ENCODE results near the gene SEC24B. TPM values are rescaled to one million over a fixed set of nuclear protein-coding genes. Genes with fewer than 3 reads are reported as not detected.

Gene SEC24B
- total RNA-seq, 1 experiment from 2014 or later = 29.0 TPM

- Mint-ChIP-seq H3K27ac (ENCODE audit: unreplicated experiment) (no peak overlapping the region), H3K36me3 (ENCODE audit: insufficient read depth, unreplicated experiment) (no peaks in the 10 kb centered on the region), H3K27me3 (ENCODE audit: insufficient read depth, unreplicated experiment) (no peaks in the 10 kb centered on the region), H3K9me3 (ENCODE audit: unreplicated experiment) (no peaks in the 10 kb centered on the region), H3K4me1 (ENCODE audit: low read depth, unreplicated experiment) (peaks cover 26% of the 10 kb centered on the region), H3K4me3 (ENCODE audit: unreplicated experiment) (peak overlapping the region; percentile 9)
- H3K4me1 ChIP-seq = peaks cover 30% of the 10 kb centered on the region
- ChIA-PET CTCF (no interaction called here), POLR2A (no interaction called here)
- BruUV-seq (replicated peaks) = no TSS peak
- H3K4me3 ChIP-seq (ENCODE audit: low read depth, low read length) = no peak overlapping the region
- DNase-seq = no peak
- H3K27me3 ChIP-seq (replicated peaks; ENCODE audit: control insufficient read depth, insufficient read depth, low read length) = no peaks in the 10 kb centered on the region
- H3K9me3 ChIP-seq = no peaks in the 10 kb centered on the region
- intact Hi-C loops (cut with micrococcal nuclease; ENCODE audit: unreplicated experiment) = no loop called here
- H3K36me3 ChIP-seq (ENCODE audit: control insufficient read depth, insufficient read depth, low read length) = no peaks in the 10 kb centered on the region
- TF ChIP-seq, protein P1, sequence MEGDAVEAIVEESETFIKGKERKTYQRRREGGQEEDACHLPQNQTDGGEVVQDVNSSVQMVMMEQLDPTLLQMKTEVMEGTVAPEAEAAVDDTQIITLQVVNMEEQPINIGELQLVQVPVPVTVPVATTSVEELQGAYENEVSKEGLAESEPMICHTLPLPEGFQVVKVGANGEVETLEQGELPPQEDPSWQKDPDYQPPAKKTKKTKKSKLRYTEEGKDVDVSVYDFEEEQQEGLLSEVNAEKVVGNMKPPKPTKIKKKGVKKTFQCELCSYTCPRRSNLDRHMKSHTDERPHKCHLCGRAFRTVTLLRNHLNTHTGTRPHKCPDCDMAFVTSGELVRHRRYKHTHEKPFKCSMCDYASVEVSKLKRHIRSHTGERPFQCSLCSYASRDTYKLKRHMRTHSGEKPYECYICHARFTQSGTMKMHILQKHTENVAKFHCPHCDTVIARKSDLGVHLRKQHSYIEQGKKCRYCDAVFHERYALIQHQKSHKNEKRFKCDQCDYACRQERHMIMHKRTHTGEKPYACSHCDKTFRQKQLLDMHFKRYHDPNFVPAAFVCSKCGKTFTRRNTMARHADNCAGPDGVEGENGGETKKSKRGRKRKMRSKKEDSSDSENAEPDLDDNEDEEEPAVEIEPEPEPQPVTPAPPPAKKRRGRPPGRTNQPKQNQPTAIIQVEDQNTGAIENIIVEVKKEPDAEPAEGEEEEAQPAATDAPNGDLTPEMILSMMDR (IDR thresholded peaks at IDR 0.05; ENCODE audit: insufficient read depth in 1 of 2, low read depth in 1 of 2, low read length in 1 of 2, severe bottlenecking in 1 of 2, unreplicated experiment in 1 of 2) = no peak
Measured at GRCh38 chr4:109436504-109436903, 2.9 kb downstream of the SEC24B start.

GRCh38 chr4:109440948-109441347, 7.3 kb downstream of the SEC24B start:
- no TSS peak for BruUV-seq (replicated peaks)
- H3K4me1 ChIP-seq = peaks cover 24% of the 10 kb centered on the region
- intact Hi-C loops (cut with micrococcal nuclease; ENCODE audit: unreplicated experiment) = no loop called here
- H3K27me3 Mint-ChIP-seq (ENCODE audit: insufficient read depth, unreplicated experiment) = no peaks in the 10 kb centered on the region
- no peak overlapping the region for H3K4me3 Mint-ChIP-seq (ENCODE audit: unreplicated experiment)
- no peak overlapping the region for H3K27ac Mint-ChIP-seq (ENCODE audit: unreplicated experiment)
- H3K36me3 ChIP-seq (ENCODE audit: control insufficient read depth, insufficient read depth, low read length) = no peaks in the 10 kb centered on the region
- H3K9me3 Mint-ChIP-seq (ENCODE audit: unreplicated experiment) = no peaks in the 10 kb centered on the region
- H3K4me3 ChIP-seq (ENCODE audit: low read depth, low read length) = no peak overlapping the region
- POLR2A ChIA-PET = no interaction called here
- TF ChIP-seq, protein P1 (IDR thresholded peaks at IDR 0.05; ENCODE audit: insufficient read depth in 1 of 2, low read depth in 1 of 2, low read length in 1 of 2, severe bottlenecking in 1 of 2, unreplicated experiment in 1 of 2) = no peak
- CTCF ChIA-PET = no interaction called here
- peaks cover 8% of the 10 kb centered on the region for H3K36me3 Mint-ChIP-seq (ENCODE audit: insufficient read depth, unreplicated experiment)
- peaks cover 34% of the 10 kb centered on the region for H3K4me1 Mint-ChIP-seq (ENCODE audit: low read depth, unreplicated experiment)
- H3K27me3 ChIP-seq (replicated peaks; ENCODE audit: control insufficient read depth, insufficient read depth, low read length) = no peaks in the 10 kb centered on the region
- DNase-seq = no peak
- no peaks in the 10 kb centered on the region for H3K9me3 ChIP-seq

DNA sequence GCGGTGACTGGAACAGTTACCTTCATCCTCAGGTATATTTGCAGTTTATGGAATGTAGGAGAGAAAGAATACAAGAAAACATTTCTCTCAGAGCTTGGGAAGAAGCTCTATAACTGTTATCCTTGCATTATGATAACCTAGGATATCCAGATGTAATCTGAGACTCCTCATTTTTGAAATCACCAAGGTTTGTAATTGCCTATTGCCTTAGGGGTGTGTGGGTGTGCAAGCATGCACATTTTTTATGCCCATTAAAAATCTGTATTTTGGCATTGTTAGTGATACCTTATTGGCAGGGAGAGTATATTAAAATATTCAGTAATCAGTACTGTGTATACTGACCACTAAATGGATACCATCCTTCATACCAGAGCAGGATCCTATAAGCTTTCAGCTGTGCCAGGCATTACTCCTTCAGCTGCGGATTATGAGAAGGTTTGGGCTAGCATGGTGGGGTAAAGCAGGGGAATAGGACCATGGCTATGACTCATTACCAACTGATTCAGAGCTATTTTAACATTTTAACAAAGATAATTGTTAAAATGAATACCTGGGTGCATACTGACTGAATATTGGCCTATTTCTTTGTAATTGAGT, 8.3 kb downstream of the SEC24B start:
- Mint-ChIP-seq H3K9me3 (ENCODE audit: unreplicated experiment) (no peaks in the 10 kb centered on the region), H3K4me1 (ENCODE audit: low read depth, unreplicated experiment) (peaks cover 32% of the 10 kb centered on the region), H3K27ac (ENCODE audit: unreplicated experiment) (no peak overlapping the region), H3K27me3 (ENCODE audit: insufficient read depth, unreplicated experiment) (no peaks in the 10 kb centered on the region), H3K36me3 (ENCODE audit: insufficient read depth, unreplicated experiment) (peaks cover 12% of the 10 kb centered on the region), H3K4me3 (ENCODE audit: unreplicated experiment) (no peak overlapping the region)
- no peaks in the 10 kb centered on the region for H3K36me3 ChIP-seq (ENCODE audit: control insufficient read depth, insufficient read depth, low read length)
- H3K4me3 ChIP-seq (ENCODE audit: low read depth, low read length) = no peak overlapping the region
- POLR2A ChIA-PET = no interaction called here
- CTCF ChIA-PET = no interaction called here
- H3K9me3 ChIP-seq = no peaks in the 10 kb centered on the region
- H3K4me1 ChIP-seq = peaks cover 21% of the 10 kb centered on the region
- H3K27me3 ChIP-seq (replicated peaks; ENCODE audit: control insufficient read depth, insufficient read depth, low read length) = no peaks in the 10 kb centered on the region
- DNase-seq = no peak
- intact Hi-C loops (cut with micrococcal nuclease; ENCODE audit: unreplicated experiment) = no loop called here
- BruUV-seq (replicated peaks) = no TSS peak
- TF ChIP-seq, protein P1 (IDR thresholded peaks at IDR 0.05; ENCODE audit: insufficient read depth in 1 of 2, low read depth in 1 of 2, low read length in 1 of 2, severe bottlenecking in 1 of 2, unreplicated experiment in 1 of 2) = no peak
